HepG2 (cell line): ENCODE data around the gene CLDN9. TPM values are rescaled to one million over a fixed set of nuclear protein-coding genes. Genes with fewer than 3 reads are reported as not detected.
A peak's percentile ranks its signal among the peaks of the same experiment; 100 is the strongest.

ENCODE experiments used
- ATRX ChIP-seq: sonication (generic); formaldehyde crosslinking; IDR thresholded peaks from 2 replicates; pipeline ENCODE4 v1.4.0; 2020; ENCODE audit warnings: missing genetic modification reagents, borderline replicate concordance
- DNMT3B ChIP-seq: conservative IDR thresholded peaks from 2 replicates; pipeline ENCODE4 v1.6.1; 2016; ENCODE audit warnings: missing biosample characterization, control low read depth
- DZIP1 ChIP-seq: sonication (generic); formaldehyde crosslinking; IDR thresholded peaks from 2 replicates; pipeline ENCODE4 v1.5.0; 2020; ENCODE audit warnings: mild to moderate bottlenecking, missing genetic modification reagents
- ETV5 ChIP-seq: IDR thresholded peaks from 2 replicates; pipeline ENCODE4 v1.6.1; 2018; ENCODE audit warnings: missing biosample characterization, missing genetic modification reagents, inconsistent platforms, borderline replicate concordance
- FOSL2 ChIP-seq: sonication (generic); formaldehyde crosslinking; IDR thresholded peaks from 2 replicates; pipeline ENCODE4 v1.4.0; 2020; ENCODE audit warnings: missing genetic modification reagents
- FUBP1 ChIP-seq: sonication (generic); formaldehyde crosslinking; IDR thresholded peaks from 2 replicates; pipeline ENCODE4 v1.5.1; 2020; ENCODE audit warnings: missing genetic modification reagents, mild to moderate bottlenecking, borderline replicate concordance
- HMGA1 ChIP-seq: sonication (generic); formaldehyde crosslinking; conservative IDR thresholded peaks from 2 replicates; pipeline ENCODE4 v1.4.0; 2020; ENCODE audit warnings: missing genetic modification reagents
- HOXA3 ChIP-seq: sonication (generic); formaldehyde crosslinking; IDR thresholded peaks from 2 replicates; pipeline ENCODE4 v1.5.0; 2020; ENCODE audit warnings: missing genetic modification reagents
- NR0B2 ChIP-seq: sonication (generic); formaldehyde crosslinking; IDR thresholded peaks from 2 replicates; pipeline ENCODE4 v1.4.0; 2020; ENCODE audit warnings: mild to moderate bottlenecking, missing genetic modification reagents
- PATZ1 ChIP-seq: sonication (generic); formaldehyde crosslinking; IDR thresholded peaks from 2 replicates; pipeline ENCODE4 v1.4.0; 2020; ENCODE audit warnings: missing genetic modification reagents
- SKI ChIP-seq: fragments of 450-650 bp; IDR thresholded peaks from one replicate; pipeline ENCODE4 v1.6.1; 2018; ENCODE audit warnings: mild to moderate bottlenecking; ENCODE audit not compliant: partially characterized antibody
- ZFP36L2 ChIP-seq: sonication (generic); formaldehyde crosslinking; IDR thresholded peaks from 2 replicates; pipeline ENCODE4 v1.4.0; 2020; ENCODE audit warnings: missing genetic modification reagents
- ZNF101 ChIP-seq: sonication (generic); formaldehyde crosslinking; IDR thresholded peaks from 2 replicates; pipeline ENCODE4 v1.4.0; 2020; ENCODE audit warnings: mild to moderate bottlenecking, low read depth, missing genetic modification reagents, borderline replicate concordance
- ZNF12 ChIP-seq: sonication (generic); formaldehyde crosslinking; IDR thresholded peaks from 2 replicates; pipeline ENCODE4 v1.5.0; 2020; ENCODE audit warnings: missing genetic modification reagents
- ZNF138 ChIP-seq: sonication (generic); formaldehyde crosslinking; IDR thresholded peaks from 2 replicates; pipeline ENCODE4 v1.5.0; 2020; ENCODE audit warnings: mild to moderate bottlenecking, low read depth, missing genetic modification reagents
- ZNF496 ChIP-seq: sonication (generic); formaldehyde crosslinking; IDR thresholded peaks from 2 replicates; pipeline ENCODE4 v1.8.1; 2023; ENCODE audit warnings: mild to moderate bottlenecking, moderate library complexity, missing genetic modification reagents; ENCODE audit not compliant: insufficient replicate concordance
- ZNF512B ChIP-seq: sonication (generic); formaldehyde crosslinking; IDR thresholded peaks from 2 replicates; pipeline ENCODE4 v1.5.1; 2020; ENCODE audit warnings: missing genetic modification reagents, mild to moderate bottlenecking, borderline replicate concordance
- ZNF607 ChIP-seq: sonication (generic); formaldehyde crosslinking; IDR thresholded peaks from 2 replicates; pipeline ENCODE4 v1.5.1; 2020; ENCODE audit warnings: missing genetic modification reagents, mild to moderate bottlenecking, borderline replicate concordance
- ZNF891 ChIP-seq: sonication (generic); formaldehyde crosslinking; IDR thresholded peaks from 2 replicates; pipeline ENCODE4 v1.5.0; 2020; ENCODE audit warnings: mild to moderate bottlenecking, missing genetic modification reagents
- polyA plus RNA-seq, 8 experiments: library from polyadenylated mRNA; depleted of rRNA in 3 of 8; stranded (reverse) in 7 of 8; unstranded in 1 of 8; fragments of >200 nt; fragmentation: Illumina TruSeq in 4 of 8; extraction: Trizol in 4 of 8; gene quantifications; 2 replicates each; pipeline versions ENCODE4 v1.2.1 to v1.2.3, GENCODE V29; 2011 to 2016; ENCODE audit warnings: low read depth in 4 of 8, missing spikeins in 1 of 8, mixed read lengths in 1 of 8; ENCODE audit not compliant: insufficient read depth in 1 of 8
- total RNA-seq, 5 experiments: library from RNA; depleted of rRNA; stranded (reverse); fragments of >200 nt; fragmentation: Illumina TruSeq; extraction: Trizol; gene quantifications; 2 replicates each; pipeline ENCODE4 v1.2.3, GENCODE V29; 2016; ENCODE audit warnings: low read depth in 1 of 5

CLDN9 gene
- total and polyA plus RNA-seq, 2 of the 13 experiments (the other 11 are each of a cell fraction or from before 2014, with no cell fraction given) = 0.15 to 0.26 TPM

- TF ChIP-seq NR0B2 (CRISPR knock-in tag) (no peak), ZNF607 (CRISPR knock-in tag) (peak; percentile 53; the same call in 1 of the 2 replicates), ZFP36L2 (CRISPR knock-in tag) (no peak), DNMT3B (CRISPR knock-in tag) (no peak), HOXA3 (CRISPR knock-in tag) (peak; percentile 78; the same call in 1 of the 2 replicates), DZIP1 (CRISPR knock-in tag) (no peak), ZNF101 (no peak), ATRX (CRISPR knock-in tag) (no peak), ETV5 (CRISPR knock-in tag) (peak; percentile 76; the same call in 1 of the 2 replicates), HMGA1 (no peak), ZNF496 (CRISPR knock-in tag) (no peak), PATZ1 (CRISPR knock-in tag) (peak; percentile 92), ZNF512B (CRISPR knock-in tag) (no peak), FOSL2 (CRISPR knock-in tag) (no peak), ZNF12 (no peak), ZNF138 (CRISPR knock-in tag) (0 out of 2 replicates have a peak, but pooled peaks have one; percentile 25), FUBP1 (no peak; the same call in 1 of the 2 replicates), ZNF891 (no peak), SKI (peak; percentile 30)
Measured at GRCh38 chr16:3059041-3059722, 46.5 kb downstream of the CLDN9 start (continued).
